ENCODE data around the gene RPAP2.
"Not testable (repeated sequence)": the region's sequence is repeated elsewhere in the genome, so short reads cannot be mapped to it uniquely, and the experiment has no call there.

DNA sequence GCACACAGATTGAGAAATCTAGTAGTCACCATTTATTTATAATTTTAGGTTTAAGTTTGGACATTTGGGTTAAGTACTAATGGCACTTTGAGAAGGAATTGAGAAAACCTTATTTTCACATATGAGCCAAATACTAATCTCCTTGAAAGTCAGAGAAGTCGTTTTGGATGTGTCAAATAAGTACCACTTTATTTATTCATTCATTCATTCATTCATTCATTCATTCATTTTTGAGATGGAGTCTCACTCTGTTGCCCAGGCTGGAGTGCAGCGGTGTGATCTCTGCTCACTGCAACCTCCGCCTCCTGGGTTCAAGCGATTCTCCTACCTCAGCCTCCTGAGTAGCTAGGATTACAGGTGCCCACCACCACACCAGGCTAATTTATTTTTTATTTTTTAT is 79.1 kb downstream of the RPAP2 start:
- not testable (repeated sequence) for TF ChIP-seq CSDC2 (CRISPR knock-in tag; IDR thresholded peaks at IDR 0.05); TOX (CRISPR knock-in tag; IDR thresholded peaks at IDR 0.05; ENCODE audit: borderline replicate concordance); ZNF8 (CRISPR knock-in tag; IDR thresholded peaks at IDR 0.05); ZNF565 (CRISPR knock-in tag; conservative IDR thresholded peaks at IDR 0.05; ENCODE audit: low read depth)
- TF ChIP-seq, protein P1, sequence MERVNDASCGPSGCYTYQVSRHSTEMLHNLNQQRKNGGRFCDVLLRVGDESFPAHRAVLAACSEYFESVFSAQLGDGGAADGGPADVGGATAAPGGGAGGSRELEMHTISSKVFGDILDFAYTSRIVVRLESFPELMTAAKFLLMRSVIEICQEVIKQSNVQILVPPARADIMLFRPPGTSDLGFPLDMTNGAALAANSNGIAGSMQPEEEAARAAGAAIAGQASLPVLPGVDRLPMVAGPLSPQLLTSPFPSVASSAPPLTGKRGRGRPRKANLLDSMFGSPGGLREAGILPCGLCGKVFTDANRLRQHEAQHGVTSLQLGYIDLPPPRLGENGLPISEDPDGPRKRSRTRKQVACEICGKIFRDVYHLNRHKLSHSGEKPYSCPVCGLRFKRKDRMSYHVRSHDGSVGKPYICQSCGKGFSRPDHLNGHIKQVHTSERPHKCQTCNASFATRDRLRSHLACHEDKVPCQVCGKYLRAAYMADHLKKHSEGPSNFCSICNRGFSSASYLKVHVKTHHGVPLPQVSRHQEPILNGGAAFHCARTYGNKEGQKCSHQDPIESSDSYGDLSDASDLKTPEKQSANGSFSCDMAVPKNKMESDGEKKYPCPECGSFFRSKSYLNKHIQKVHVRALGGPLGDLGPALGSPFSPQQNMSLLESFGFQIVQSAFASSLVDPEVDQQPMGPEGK (CRISPR knock-in tag; IDR thresholded peaks at IDR 0.05; ENCODE audit: borderline replicate concordance): not testable (repeated sequence)

All from SK-N-SH treated with all-trans-retinoic acid at 6 μM for 48 hours (cell line).